HepG2 (cell line): ENCODE data around the gene TMEM53. TPM values are rescaled to one million over a fixed set of nuclear protein-coding genes. Genes with fewer than 3 reads are reported as not detected.

Source experiments
- ATAC-seq: fragments of 200-7000 bp; cut with Tn5 transposase; 3 replicates; pipeline ENCODE4 v1.9.1; 2020; ENCODE audit warnings: mild to moderate bottlenecking, moderate library complexity
- BruUV-seq: library from RNA; stranded (reverse); fragments of 400-500 nt; replicated peaks from 2 replicates; lab custom pipeline; 2021; lab: Mats Ljungman, UMichigan
- CTCF ChIA-PET: fragments of 300-600 bp; formaldehyde crosslinking; extraction: SDS; loops from one replicate; lab custom pipeline; 2021; ENCODE audit warnings: low total read pairs, inconsistent platforms, low intra/inter-chr PET ratio; lab: Yijun Ruan, JAX
- POLR2A ChIA-PET: fragments of 350-600 bp; sonication (Branson Sonifier 250); formaldehyde crosslinking; loops from one replicate; lab custom pipeline; 2020; ENCODE audit warnings: antibody characterized with exemption, inconsistent platforms; lab: Yijun Ruan, JAX
- DNase-seq: peaks from one replicate; pipeline ENCODE4 v3.0.0-alpha.2; 2015; ENCODE audit warnings: low spot score
- FAIRE-seq: peaks from 3 replicates; lab custom pipeline; 2011; peaks lifted over from hg19 to GRCh38; lab: Jason Lieb, UNC
- H2AFZ ChIP-seq: one replicate; pipeline ENCODE4 v1.6.1; 2011; ENCODE audit warnings: low read length, inconsistent platforms
- H3K27ac ChIP-seq: fragments of 300-600 bp; 3 replicates; pipeline ENCODE4 v1.8.0; 2011; ENCODE audit warnings: mixed run types, mild to moderate bottlenecking, mixed read lengths, low read length, inconsistent platforms; ENCODE audit not compliant: insufficient read depth; ENCODE audit errors: extremely low read length
- H3K27me3 ChIP-seq, 2 experiments: fragments of 200-600 bp in 1 of 2; 2 replicates in 1 of 2; 3 replicates in 1 of 2; pipeline versions ENCODE4 v1.6.0 to v1.8.0; 2011; ENCODE audit warnings: low read length in 2 of 2, mild to moderate bottlenecking in 2 of 2, moderate library complexity in 2 of 2, inconsistent platforms in 1 of 2; ENCODE audit not compliant: insufficient read depth in 2 of 2, control insufficient read depth in 1 of 2
- H3K36me3 ChIP-seq, 2 experiments: fragments of 200-600 bp in 1 of 2; replicated peaks in 1 of 2; 2 replicates in 1 of 2; 3 replicates in 1 of 2; pipeline versions ENCODE4 v1.5.1 to v1.8.0; 2011; ENCODE audit warnings: low read length in 2 of 2, inconsistent platforms in 1 of 2; ENCODE audit not compliant: insufficient read depth in 2 of 2, control insufficient read depth in 1 of 2
- H3K4me1 ChIP-seq: 2 replicates; pipeline ENCODE4 v1.5.1; 2012; ENCODE audit warnings: low read length, inconsistent platforms; ENCODE audit not compliant: insufficient read depth
- H3K4me2 ChIP-seq: 2 replicates; pipeline ENCODE4 v1.6.0; 2011; ENCODE audit warnings: low read depth, low read length, inconsistent platforms
- H3K4me3 ChIP-seq, 3 experiments: fragments of 200-600 bp in 1 of 3; sonication (generic), shearing (Covaris generic) in 1 of 3; replicated peaks in 1 of 3; 2 replicates each; pipeline ENCODE4 v1.5.1; 2011 to 2016; ENCODE audit warnings: low read length in 3 of 3, inconsistent platforms in 2 of 3, low read depth in 2 of 3, mild to moderate bottlenecking in 2 of 3, control low read depth in 1 of 3, mixed read lengths in 1 of 3; ENCODE audit not compliant: insufficient read depth in 1 of 3
- H3K79me2 ChIP-seq: one replicate; pipeline ENCODE4 v1.6.1; 2011; ENCODE audit warnings: low read length, inconsistent platforms; ENCODE audit not compliant: insufficient read depth
- H3K9ac ChIP-seq: 2 replicates; pipeline ENCODE4 v1.6.0; 2011; ENCODE audit warnings: mild to moderate bottlenecking, low read depth, low read length, inconsistent platforms; ENCODE audit not compliant: insufficient read depth
- H3K9me3 ChIP-seq: 2 replicates; pipeline ENCODE4 v1.5.1; 2012; ENCODE audit warnings: mild to moderate bottlenecking, low read length
- H4K20me1 ChIP-seq: 2 replicates; pipeline ENCODE4 v1.6.0; 2011; ENCODE audit warnings: inconsistent platforms, mild to moderate bottlenecking, low read length, moderate library complexity; ENCODE audit not compliant: insufficient read depth
- ATF3 ChIP-seq: sonication (generic); formaldehyde crosslinking; IDR thresholded peaks from 2 replicates; pipeline ENCODE4 v1.4.0; 2020; ENCODE audit warnings: missing genetic modification reagents
- ATM ChIP-seq: fragments of 450-650 bp; IDR thresholded peaks from 2 replicates; pipeline ENCODE4 v1.7.1; 2017; ENCODE audit warnings: mild to moderate bottlenecking, borderline replicate concordance
- GATAD1 ChIP-seq: IDR thresholded peaks from 2 replicates; pipeline ENCODE4 v1.6.1; 2016; ENCODE audit warnings: missing genetic modification reagents, missing compliant biosample characterization
- HNF1A ChIP-seq, 2 experiments: sonication (generic) in 1 of 2; formaldehyde crosslinking in 1 of 2; IDR thresholded peaks; 2 replicates each; pipeline versions ENCODE4 v1.4.0 to v1.6.1; 2016 to 2020; ENCODE audit warnings: borderline replicate concordance in 1 of 2, low read depth in 1 of 2, mild to moderate bottlenecking in 1 of 2, missing genetic modification reagents in 1 of 2
- NFIB ChIP-seq: sonication (generic); formaldehyde crosslinking; IDR thresholded peaks from 2 replicates; pipeline ENCODE4 v1.9.0; 2021; ENCODE audit warnings: missing genetic modification reagents, mild to moderate bottlenecking, borderline replicate concordance
- NFYC ChIP-seq: IDR thresholded peaks from 2 replicates; pipeline ENCODE4 v1.6.1; 2016; ENCODE audit warnings: missing genetic modification reagents, missing compliant biosample characterization
- THAP7 ChIP-seq: sonication (generic); formaldehyde crosslinking; IDR thresholded peaks from 2 replicates; pipeline ENCODE4 v1.8.1; 2023; ENCODE audit warnings: mild to moderate bottlenecking, missing genetic modification reagents
- ZKSCAN8 ChIP-seq: IDR thresholded peaks from 2 replicates; pipeline ENCODE4 v1.6.1; 2016; ENCODE audit warnings: borderline replicate concordance, missing genetic modification reagents, missing compliant biosample characterization
- ZMYM3 ChIP-seq: sonication (generic); formaldehyde crosslinking; IDR thresholded peaks from 2 replicates; pipeline ENCODE4 v1.5.1; 2020; ENCODE audit warnings: mild to moderate bottlenecking, missing genetic modification reagents
- ZNF24 ChIP-seq: fragments of 450-650 bp; IDR thresholded peaks from 2 replicates; pipeline ENCODE4 v1.6.1; 2017; ENCODE audit warnings: antibody characterized with exemption, mild to moderate bottlenecking
- ZNF460 ChIP-seq: sonication (generic); formaldehyde crosslinking; IDR thresholded peaks from 2 replicates; pipeline ENCODE4 v1.5.1; 2020; ENCODE audit warnings: missing genetic modification reagents, mild to moderate bottlenecking, borderline replicate concordance
- ZNF652 ChIP-seq: IDR thresholded peaks from 2 replicates; pipeline ENCODE4 v1.6.1; 2016; ENCODE audit warnings: low read depth, borderline replicate concordance
- ZNF788 ChIP-seq: sonication (generic); formaldehyde crosslinking; IDR thresholded peaks from 2 replicates; pipeline ENCODE4 v1.5.0; 2020; ENCODE audit warnings: mild to moderate bottlenecking, missing genetic modification reagents, borderline replicate concordance
- WGBS: methylation state at CpG from one replicate; pipeline ENCODE4 v1.1.6; 2017; ENCODE audit warnings: low lambda C conversion rate; 5-methylcytosine and 5-hydroxymethylcytosine counted together
- in situ Hi-C: cut with HindIII; loops from 2 replicates; pipeline ENCODE4 v1.10.0; 2017; ENCODE audit warnings: low pct_unique_long_range_greater_than_20kb; ENCODE audit not compliant: extremely low pct_ligation_motif_present
- intact Hi-C: fragments of 100-400 bp; cut with micrococcal nuclease; formaldehyde crosslinking; loops from one replicate; pipeline ENCODE4 v1.10.0; 2022; ENCODE audit not compliant: unreplicated experiment
- polyA plus RNA-seq, 8 experiments: library from polyadenylated mRNA; depleted of rRNA in 3 of 8; stranded (reverse) in 7 of 8; unstranded in 1 of 8; fragments of >200 nt; fragmentation: Illumina TruSeq in 4 of 8; extraction: Trizol in 4 of 8; gene quantifications; 2 replicates each; pipeline versions ENCODE4 v1.2.1 to v1.2.3, GENCODE V29; 2011 to 2016; ENCODE audit warnings: low read depth in 4 of 8, missing spikeins in 1 of 8, mixed read lengths in 1 of 8; ENCODE audit not compliant: insufficient read depth in 1 of 8
- total RNA-seq, 5 experiments: library from RNA; depleted of rRNA; stranded (reverse); fragments of >200 nt; fragmentation: Illumina TruSeq; extraction: Trizol; gene quantifications; 2 replicates each; pipeline ENCODE4 v1.2.3, GENCODE V29; 2016; ENCODE audit warnings: low read depth in 1 of 5

The TMEM53 gene
- total and polyA plus RNA-seq, 2 of the 13 experiments (the other 11 are each of a cell fraction or from before 2014, with no cell fraction given) = 12.6 to 20.2 TPM

- H3K36me3 ChIP-seq = no peaks in the 10 kb centered on the region
- H2AFZ ChIP-seq = no peak overlapping the region
- in situ Hi-C loops = no loop called here
- H3K27ac ChIP-seq = peak overlapping the region; percentile 2
- no peak for ATAC-seq
- no peaks in the 10 kb centered on the region for H3K79me2 ChIP-seq
- CTCF ChIA-PET = no interaction called here
- no peaks in the 10 kb centered on the region for H4K20me1 ChIP-seq
- FAIRE-seq = no peak
- POLR2A ChIA-PET = interaction anchor here (1.1 to 2.0 kb wide), 4 partner anchors 10 to 46 kb away, joined by 3 to 8 read pairs (median 4); partner anchors contain the start of genes ARMH1, RNU5D-1 and TMEM53
- TF ChIP-seq ZNF24 (no peak), NFIB (no peak), NFYC (CRISPR knock-in tag) (no peak), ATM (no peak), ZNF652 (CRISPR knock-in tag) (no peak), ZMYM3 (CRISPR knock-in tag) (no peak), ATF3 (CRISPR knock-in tag) (no peak)
- no TSS peak for BruUV-seq
- peaks cover 76% of the 10 kb centered on the region for H3K4me1 ChIP-seq
- no peak overlapping the region for H3K9ac ChIP-seq
- no peak overlapping the region for H3K4me3 ChIP-seq
- DNase-seq = no peak
- 94% methylated on average over 1 of the region's 1 CpG for WGBS
- intact Hi-C loops = no loop called here
- H3K27me3 ChIP-seq = no peaks in the 10 kb centered on the region
- H3K4me2 ChIP-seq = no peak overlapping the region
- H3K9me3 ChIP-seq = no peaks in the 10 kb centered on the region
Observed at GRCh38 chr1:44684525-44684924, 10.2 kb upstream of the TMEM53 start.

- CTCF ChIA-PET = no interaction called here
- TF ChIP-seq GATAD1 = no peak
- TF ChIP-seq THAP7 (CRISPR knock-in tag) = 0 out of 2 replicates have a peak, but pooled peaks have one; percentile 36
- TF ChIP-seq ZNF460 (CRISPR knock-in tag) = no peak
- TF ChIP-seq HNF1A (IDR thresholded peaks at IDR 0.05; ENCODE audit: low read depth) = no peak
- TF ChIP-seq HNF1A (CRISPR knock-in tag; IDR thresholded peaks at IDR 0.05; ENCODE audit: borderline replicate concordance) = no peak
- no peak for TF ChIP-seq ZKSCAN8 (CRISPR knock-in tag)
- 0 out of 2 replicates have a peak, but pooled peaks have one; percentile 20 for TF ChIP-seq ZNF788 (CRISPR knock-in tag)
Observed at GRCh38 chr1:44682883-44683265, 8.6 kb upstream of the TMEM53 start.

More at GRCh38 chr1:44682883-44683265, 8.6 kb upstream of the TMEM53 start:
- no peaks in the 10 kb centered on the region for H3K36me3 ChIP-seq
- POLR2A ChIA-PET = interaction anchor here (1.1 to 2.5 kb wide), 5 partner anchors 9 to 51 kb away, joined by 3 to 11 read pairs (median 8); partner anchors contain the start of genes ARMH1, RNU5D-1 and TMEM53
- peak overlapping the region; percentile 87 for H3K27ac ChIP-seq
- FAIRE-seq = no peak
- in situ Hi-C loops (no loop called here), intact Hi-C loops (no loop called here)
- no peak overlapping the region for H2AFZ ChIP-seq
- DNase-seq = no peak
- no peak overlapping the region for H3K4me3 ChIP-seq
- no peaks in the 10 kb centered on the region for H4K20me1 ChIP-seq
- H3K27me3 ChIP-seq = no peaks in the 10 kb centered on the region
- ATAC-seq = no peak
- H3K4me1 ChIP-seq = peaks cover 82% of the 10 kb centered on the region
- no peaks in the 10 kb centered on the region for H3K79me2 ChIP-seq
- no TSS peak for BruUV-seq
- no peak overlapping the region for H3K9ac ChIP-seq
- no peak overlapping the region for H3K4me2 ChIP-seq
- 94% methylated on average over 3 of the region's 3 CpGs for WGBS
- no peaks in the 10 kb centered on the region for H3K9me3 ChIP-seq
